K562 (cell line): ENCODE results near the gene NF2. TPM values are rescaled to one million over a fixed set of nuclear protein-coding genes. Genes with fewer than 3 reads are reported as not detected.

Experiments
- ATAC-seq: fragments of 200-7000 bp; cut with Tn5 transposase; 3 replicates; pipeline ENCODE4 v1.9.1; 2020; ENCODE audit warnings: moderate library complexity
- BruUV-seq: library from RNA; stranded (reverse); fragments of 400-500 nt; replicated peaks from 2 replicates; lab custom pipeline; 2021; lab: Mats Ljungman, UMichigan
- CTCF ChIA-PET: fragments of 300-600 bp; formaldehyde crosslinking; extraction: SDS; loops from one replicate; lab custom pipeline; 2021; ENCODE audit warnings: low intra/inter-chr PET ratio; lab: Yijun Ruan, JAX
- POLR2A ChIA-PET: fragments of 300-600, 350-650 bp; sonication (Branson Sonifier 250); formaldehyde crosslinking; extraction: SDS; loops from one replicate; lab custom pipeline; 2021; ENCODE audit warnings: antibody characterized with exemption, inconsistent platforms; lab: Yijun Ruan, JAX
- DNase-seq, 4 experiments: peaks; one replicate each; pipeline versions ENCODE4 v3.0.0 to v3.0.0-alpha.2; 2011 to 2018; ENCODE audit warnings: low spot score in 3 of 4, mixed read lengths in 3 of 4; ENCODE audit errors: extremely low read depth in 1 of 4
- FAIRE-seq: peaks from 2 replicates; lab custom pipeline; 2011; peaks lifted over from hg19 to GRCh38; lab: Jason Lieb, UNC
- H2AFZ ChIP-seq: 2 replicates; pipeline ENCODE4 v1.6.0; 2011; ENCODE audit warnings: low read depth, low read length, control low read depth, inconsistent platforms
- H3K27ac ChIP-seq: fragments of 200-600 bp; 3 replicates; pipeline ENCODE4 v1.8.0; 2011; ENCODE audit warnings: low read depth, mild to moderate bottlenecking, control low read depth, inconsistent platforms, low read length, moderate library complexity, mixed read lengths; ENCODE audit errors: extremely low read depth
- H3K27me3 ChIP-seq, 2 experiments: fragments of 300-600 bp in 1 of 2; 2 replicates in 1 of 2; 3 replicates in 1 of 2; pipeline versions ENCODE4 v1.6.0 to v1.8.0; 2011; ENCODE audit warnings: inconsistent platforms in 2 of 2, low read length in 2 of 2, mild to moderate bottlenecking in 1 of 2, mixed read lengths in 1 of 2, moderate library complexity in 1 of 2; ENCODE audit not compliant: control insufficient read depth in 2 of 2, insufficient read depth in 2 of 2
- H3K36me3 ChIP-seq: fragments of 300-600 bp; 3 replicates; pipeline ENCODE4 v1.8.0; 2011; ENCODE audit warnings: mild to moderate bottlenecking, low read length, inconsistent platforms; ENCODE audit not compliant: control insufficient read depth, insufficient read depth
- H3K4me1 ChIP-seq, 2 experiments: fragments of 200-600 bp in 1 of 2; replicated peaks in 1 of 2; 2 replicates in 1 of 2; 3 replicates in 1 of 2; pipeline versions ENCODE4 v1.5.1 to v1.8.0; 2011; ENCODE audit warnings: inconsistent platforms in 2 of 2, low read length in 2 of 2, mild to moderate bottlenecking in 1 of 2, mixed read lengths in 1 of 2, moderate library complexity in 1 of 2; ENCODE audit not compliant: control insufficient read depth in 2 of 2, insufficient read depth in 2 of 2
- H3K4me2 ChIP-seq: 2 replicates; pipeline ENCODE4 v1.6.1; 2011; ENCODE audit warnings: low read length, control low read depth, inconsistent platforms, mixed read lengths; ENCODE audit not compliant: insufficient read depth
- H3K4me3 ChIP-seq: fragments of 200-600 bp; sonication (generic), shearing (Covaris generic); 2 replicates; pipeline ENCODE4 v1.5.1; 2016; ENCODE audit warnings: control low read depth, inconsistent platforms
- H3K79me2 ChIP-seq: fragments of 200-600 bp; 3 replicates; pipeline ENCODE4 v1.8.0; 2011; ENCODE audit warnings: low read length, inconsistent platforms; ENCODE audit not compliant: control insufficient read depth, insufficient read depth
- H3K9ac ChIP-seq, 2 experiments: 2 replicates each; pipeline versions ENCODE4 v1.6.0 to v1.6.1; 2011; ENCODE audit warnings: low read depth in 2 of 2, low read length in 2 of 2, control low read depth in 1 of 2, inconsistent platforms in 1 of 2, mild to moderate bottlenecking in 1 of 2, mixed read lengths in 1 of 2; ENCODE audit not compliant: insufficient read depth in 1 of 2
- H3K9me1 ChIP-seq: one replicate; pipeline ENCODE4 v1.6.0; 2011; ENCODE audit warnings: inconsistent platforms, mild to moderate bottlenecking, low read length, moderate library complexity; ENCODE audit not compliant: control insufficient read depth, insufficient read depth
- H3K9me3 ChIP-seq: replicated peaks from 2 replicates; pipeline ENCODE4 v1.5.1; 2011; ENCODE audit warnings: low read depth, low read length, inconsistent platforms; ENCODE audit not compliant: control insufficient read depth, insufficient read depth
- H4K20me1 ChIP-seq: replicated peaks from 2 replicates; pipeline ENCODE4 v1.6.1; 2011; ENCODE audit warnings: low read length, inconsistent platforms, mixed read lengths; ENCODE audit not compliant: control insufficient read depth, insufficient read depth
- BRD4 ChIP-seq: fragments of 200-600 bp; sonication (generic); IDR thresholded peaks from 2 replicates; pipeline ENCODE4 v1.6.1; 2017; ENCODE audit warnings: inconsistent platforms
- MECOM ChIP-seq: fragments of 250-450 bp; sonication (Bioruptor Pico); IDR thresholded peaks from 2 replicates; pipeline ENCODE4 v1.8.0; 2022; ENCODE audit warnings: inconsistent platforms
- NFIC ChIP-seq: fragments of 450-650 bp; IDR thresholded peaks from 2 replicates; pipeline ENCODE4 v1.6.1; 2017; ENCODE audit warnings: mild to moderate bottlenecking, inconsistent platforms
- RBM39 ChIP-seq: fragments of 200-400 bp; formaldehyde crosslinking; optimal IDR thresholded peaks from 2 replicates; pipeline ENCODE3; 2018; ENCODE audit warnings: low read depth, low read length
- TOE1 ChIP-seq, 2 experiments: fragments of 450-650 bp in 1 of 2; sonication (generic) in 1 of 2; formaldehyde crosslinking in 1 of 2; IDR thresholded peaks; 2 replicates each; pipeline versions ENCODE4 v1.7.1 to v1.8.0; 2016 to 2022; ENCODE audit warnings: borderline replicate concordance in 2 of 2, mild to moderate bottlenecking in 2 of 2, antibody characterized with exemption in 1 of 2, inconsistent platforms in 1 of 2, low read depth in 1 of 2, missing genetic modification reagents in 1 of 2, moderate library complexity in 1 of 2
- ZNF609 ChIP-seq: sonication (generic); formaldehyde crosslinking; IDR thresholded peaks from 2 replicates; pipeline ENCODE4 v1.8.1; 2023; ENCODE audit warnings: missing genetic modification reagents, mild to moderate bottlenecking, borderline replicate concordance
- WGBS: fragments of 100-300 bp; shearing (Covaris generic); methylation state at CpG from one replicate; pipeline ENCODE4 v1.1.6; 2016; ENCODE audit warnings: low coverage, mixed read lengths; ENCODE audit not compliant: insufficient coverage; ENCODE audit errors: missing lambda C conversion rate; 5-methylcytosine and 5-hydroxymethylcytosine counted together
- in situ Hi-C: fragments of 300-500 bp; cut with MboI; formaldehyde crosslinking; loops from 4 replicates; pipeline ENCODE4 v1.15.0; 2018; ENCODE audit warnings: inconsistent platforms, mixed read lengths
- intact Hi-C: fragments of 100-400 bp; cut with micrococcal nuclease; formaldehyde crosslinking; loops from 2 replicates; pipeline ENCODE4 v1.14.2; 2022
- polyA plus RNA-seq, 8 experiments: library from polyadenylated mRNA; depleted of rRNA in 4 of 8; stranded (reverse) in 5 of 8; unstranded in 3 of 8; fragments of >200 nt; fragmentation: Nextera tagmentation in 2 of 8; fragmentation: Illumina TruSeq in 1 of 8; extraction: Ambion mirVana in 2 of 8; extraction: Trizol in 1 of 8; gene quantifications; 2 replicates each; pipeline versions ENCODE4 v1.2.1 to v1.2.3, GENCODE V29; 2011 to 2014; ENCODE audit warnings: inconsistent platforms in 1 of 8, missing spikeins in 1 of 8
- total RNA-seq, 7 experiments: library from RNA; depleted of rRNA in 6 of 7; stranded (reverse); fragments of >200 nt in 6 of 7; fragmentation: Illumina TruSeq in 2 of 7; extraction: Trizol in 2 of 7; gene quantifications; 2 replicates each; pipeline versions ENCODE4 v1.2.1 to v1.2.3, GENCODE V29; 2011 to 2021; ENCODE audit warnings: low replicate concordance in 1 of 7
- TF ChIP-seq, protein P1 (sequence below): sonication (generic); IDR thresholded peaks from 2 replicates; pipeline ENCODE4 v1.6.1; 2016

Gene NF2
- total and polyA plus RNA-seq, 9 of the 15 experiments (the other 6 are each of a cell fraction or from before 2014, with no cell fraction given), result 2.2 to 32.5 (median 15.2) TPM

GRCh38 chr22:29703569-29704195 is 100.2 kb downstream of the NF2 start (continued):
- no peak for TF ChIP-seq TOE1 (IDR thresholded peaks at IDR 0.05; ENCODE audit: borderline replicate concordance)
- no peak for TF ChIP-seq TOE1 (CRISPR knock-in tag; IDR thresholded peaks at IDR 0.05; ENCODE audit: borderline replicate concordance, low read depth)
- no peak for TF ChIP-seq RBM39
- TF ChIP-seq BRD4, result no peak

GRCh38 chr22:29704528-29705285 is 101.3 kb downstream of the NF2 start:
- DNase-seq, result no peak
- no peaks in the 10 kb centered on the region for H3K9me1 ChIP-seq
- no peak for TF ChIP-seq MECOM (CRISPR knock-in tag)
- peak; percentile 70 for TF ChIP-seq NFIC
- TF ChIP-seq, protein P1, sequence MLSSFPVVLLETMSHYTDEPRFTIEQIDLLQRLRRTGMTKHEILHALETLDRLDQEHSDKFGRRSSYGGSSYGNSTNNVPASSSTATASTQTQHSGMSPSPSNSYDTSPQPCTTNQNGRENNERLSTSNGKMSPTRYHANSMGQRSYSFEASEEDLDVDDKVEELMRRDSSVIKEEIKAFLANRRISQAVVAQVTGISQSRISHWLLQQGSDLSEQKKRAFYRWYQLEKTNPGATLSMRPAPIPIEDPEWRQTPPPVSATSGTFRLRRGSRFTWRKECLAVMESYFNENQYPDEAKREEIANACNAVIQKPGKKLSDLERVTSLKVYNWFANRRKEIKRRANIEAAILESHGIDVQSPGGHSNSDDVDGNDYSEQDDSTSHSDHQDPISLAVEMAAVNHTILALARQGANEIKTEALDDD, result no peak
- no peak for TF ChIP-seq ZNF609
- peaks cover 8 to 38% of the 10 kb centered on the region in 2 experiments; a peak in 4 of 5 replicates for H3K4me1 ChIP-seq
- no peaks in the 10 kb centered on the region for H4K20me1 ChIP-seq
- H3K27me3 ChIP-seq, result peaks cover 0 to 16% of the 10 kb centered on the region in 2 experiments; a peak in 2 of 5 replicates
- BruUV-seq, result no TSS peak
- H3K9ac ChIP-seq, result no peak overlapping the region
- intact Hi-C loops, result loop anchor here (5.0 kb wide), 1 partner anchor 383 kb away; no protein-coding TSS in a partner anchor
- H3K79me2 ChIP-seq, result no peaks in the 10 kb centered on the region
- no peaks in the 10 kb centered on the region for H3K9me3 ChIP-seq
- no peaks in the 10 kb centered on the region for H3K36me3 ChIP-seq
- FAIRE-seq, result no peak
- no peak overlapping the region for H3K27ac ChIP-seq
- 11% methylated on average over 11 of the region's 14 CpGs for WGBS
- POLR2A ChIA-PET, result interaction anchor here (0.6 kb wide), 1 partner anchor 141 kb away, joined by 3 read pairs; no protein-coding TSS in a partner anchor
- H3K4me2 ChIP-seq, result no peak overlapping the region
- in situ Hi-C loops, result no loop called here
- H3K4me3 ChIP-seq, result no peak overlapping the region
- H2AFZ ChIP-seq, result no peak overlapping the region
- CTCF ChIA-PET, result interaction anchor here (0.6 to 0.8 kb wide), 2 partner anchors 376 to 384 kb away, joined by 3 read pairs; partner anchors contain the start of gene HORMAD2
- ATAC-seq, result 0 out of 3 replicates have a peak, but pooled peaks have one; percentile 18
